HUES6 (cell line): ENCODE results near the gene DMXL1.
"Not testable (repeated sequence)": the region's sequence is repeated elsewhere in the genome, so short reads cannot be mapped to it uniquely, and the experiment has no call there.

Experiments used
- H3K27ac ChIP-seq: 2 replicates; pipeline ENCODE4 v1.7.0; 2013; ENCODE audit warnings: low read depth, mild to moderate bottlenecking, low read length, inconsistent platforms
- H3K27me3 ChIP-seq: 2 replicates; pipeline ENCODE4 v1.6.1; 2013; ENCODE audit warnings: low read length; ENCODE audit not compliant: control insufficient read depth, insufficient read depth
- H3K36me3 ChIP-seq: 2 replicates; pipeline ENCODE4 v1.6.1; 2013; ENCODE audit warnings: low read length; ENCODE audit not compliant: control insufficient read depth, insufficient read depth
- H3K4me1 ChIP-seq: 2 replicates; pipeline ENCODE4 v1.6.1; 2013; ENCODE audit warnings: low read length; ENCODE audit not compliant: control insufficient read depth, insufficient read depth
- H3K4me3 ChIP-seq: 2 replicates; pipeline ENCODE4 v1.5.1; 2013; ENCODE audit warnings: low read depth, low read length
- H3K9ac ChIP-seq: one replicate; pipeline ENCODE4 v1.6.1; 2013; ENCODE audit warnings: mild to moderate bottlenecking, low read length
- H3K9me3 ChIP-seq: 2 replicates; pipeline ENCODE4 v1.6.1; 2013; ENCODE audit warnings: low read depth, low read length; ENCODE audit not compliant: control insufficient read depth, insufficient read depth

DMXL1 gene

DNA sequence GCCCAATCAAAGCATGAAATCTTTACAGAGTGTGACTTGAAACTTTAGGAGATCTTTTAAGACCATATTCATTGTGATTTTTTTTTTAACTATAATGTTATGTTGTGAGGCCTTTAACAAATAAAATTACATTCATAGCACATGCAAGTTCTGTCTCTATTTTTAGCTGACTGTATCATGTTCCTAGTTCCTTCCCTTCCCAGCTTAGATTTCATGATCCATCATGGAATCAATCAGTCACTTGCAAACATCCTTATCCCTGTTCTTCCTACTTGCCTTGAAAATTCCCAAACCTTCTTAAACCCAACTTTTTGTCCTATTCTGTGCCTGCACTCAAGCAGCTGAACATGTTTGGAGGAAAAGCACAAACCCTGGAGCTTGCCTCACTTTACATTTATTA lies 141.8 kb downstream of the DMXL1 start:
- Histone ChIP-seq H3K27me3 (no peaks in the 10 kb centered on the region), H3K4me1 (no peaks in the 10 kb centered on the region)

DNA sequence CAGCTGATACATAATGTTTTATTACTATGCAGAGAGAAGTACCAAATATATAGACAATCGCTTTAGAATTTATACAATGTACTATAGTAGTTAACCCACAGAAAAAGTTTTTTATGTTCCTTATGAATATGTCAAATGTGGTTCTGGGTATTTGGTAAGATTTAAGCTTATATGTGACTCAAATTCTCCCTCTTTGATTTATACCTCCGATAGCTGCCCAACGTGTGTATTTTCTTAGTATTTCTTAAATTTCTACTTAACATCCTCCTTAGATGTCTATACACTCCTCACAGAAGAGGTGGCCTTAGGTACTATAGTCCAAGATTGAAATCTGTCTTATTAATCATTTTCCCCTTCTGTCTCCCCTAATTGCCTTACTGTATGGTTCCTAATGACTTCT lies 146.3 kb downstream of the DMXL1 start:
- Histone ChIP-seq H3K4me1 (no peaks in the 10 kb centered on the region), H3K9me3 (no peaks in the 10 kb centered on the region), H3K27ac (no peak overlapping the region), H3K9ac (no peak overlapping the region), H3K36me3 (peaks cover 18% of the 10 kb centered on the region), H3K4me3 (no peak overlapping the region), H3K27me3 (no peaks in the 10 kb centered on the region)

More for the DNA sequence above, 141.8 kb downstream of the DMXL1 start:
- Histone ChIP-seq H3K9me3 (no peaks in the 10 kb centered on the region), H3K4me3 (no peak overlapping the region), H3K9ac (no peak overlapping the region), H3K27ac (no peak overlapping the region), H3K36me3 (peaks cover 2% of the 10 kb centered on the region; the same call in 1 of the 2 replicates)

GRCh38 chr5:119218830-119219782 lies 148.2 kb downstream of the DMXL1 start:
- Histone ChIP-seq H3K4me1 (no peaks in the 10 kb centered on the region), H3K27me3 (no peaks in the 10 kb centered on the region), H3K4me3 (no peak overlapping the region), H3K9me3 (no peaks in the 10 kb centered on the region), H3K9ac (no peak overlapping the region), H3K36me3 (peaks cover 18% of the 10 kb centered on the region), H3K27ac (no peak overlapping the region)

- Histone ChIP-seq H3K9me3 (no peaks in the 10 kb centered on the region), H3K27ac (no peak overlapping the region), H3K4me3 (no peak overlapping the region), H3K4me1 (no peaks in the 10 kb centered on the region), H3K36me3 (peaks cover 21% of the 10 kb centered on the region), H3K9ac (no peak overlapping the region), H3K27me3 (no peaks in the 10 kb centered on the region)
Observed at GRCh38 chr5:119220576-119221197, 149.8 kb downstream of the DMXL1 start.

- no peaks in the 10 kb centered on the region for H3K4me1 ChIP-seq
- H3K27me3 ChIP-seq, result no peaks in the 10 kb centered on the region
- no peak overlapping the region for H3K9ac ChIP-seq
- H3K9me3 ChIP-seq, result no peaks in the 10 kb centered on the region
- H3K4me3 ChIP-seq, result no peak overlapping the region
- H3K27ac ChIP-seq, result no peak overlapping the region
- H3K36me3 ChIP-seq, result peaks cover 21% of the 10 kb centered on the region
Observed at GRCh38 chr5:119221330-119221729, 150.4 kb downstream of the DMXL1 start.

DNA sequence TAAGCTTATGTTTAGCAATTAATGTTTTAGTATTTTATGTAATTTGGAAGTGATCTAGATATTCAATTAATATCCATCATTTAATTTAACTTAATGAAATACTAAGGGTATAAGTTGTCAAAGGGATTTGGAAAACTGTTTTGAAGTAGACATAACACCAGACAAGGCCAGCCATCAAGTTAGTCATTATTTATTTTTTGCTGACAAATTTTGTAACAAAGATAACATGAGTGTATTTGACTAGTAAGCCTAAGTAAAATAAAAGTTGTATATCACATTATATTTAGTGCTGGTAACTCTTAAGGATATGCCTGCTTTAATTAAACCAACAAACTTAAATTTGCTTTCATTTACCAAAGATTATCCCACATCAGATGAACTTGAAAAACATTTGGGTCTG lies 159.1 kb downstream of the DMXL1 start:
- Histone ChIP-seq H3K27ac (no peak overlapping the region), H3K9ac (no peak overlapping the region), H3K4me1 (no peaks in the 10 kb centered on the region), H3K36me3 (peaks cover 25% of the 10 kb centered on the region; the same call in 1 of the 2 replicates), H3K27me3 (no peaks in the 10 kb centered on the region), H3K4me3 (no peak overlapping the region), H3K9me3 (no peaks in the 10 kb centered on the region)

GRCh38 chr5:119238265-119239118 lies 167.6 kb downstream of the DMXL1 start:
- peaks cover 27% of the 10 kb centered on the region for H3K36me3 ChIP-seq
- no peaks in the 10 kb centered on the region for H3K27me3 ChIP-seq
- H3K9ac ChIP-seq, result no peak overlapping the region
- H3K27ac ChIP-seq, result no peak overlapping the region
- no peaks in the 10 kb centered on the region for H3K9me3 ChIP-seq
- no peaks in the 10 kb centered on the region for H3K4me1 ChIP-seq
- H3K4me3 ChIP-seq, result no peak overlapping the region

- no peak overlapping the region for H3K9ac ChIP-seq
- no peak overlapping the region for H3K27ac ChIP-seq
- H3K4me1 ChIP-seq, result peaks cover 4% of the 10 kb centered on the region
- no peaks in the 10 kb centered on the region for H3K27me3 ChIP-seq
- H3K36me3 ChIP-seq, result peaks cover 23% of the 10 kb centered on the region
- no peaks in the 10 kb centered on the region for H3K9me3 ChIP-seq
- H3K4me3 ChIP-seq, result no peak overlapping the region
Observed at GRCh38 chr5:119239119-119239417, 168.2 kb downstream of the DMXL1 start.

DNA sequence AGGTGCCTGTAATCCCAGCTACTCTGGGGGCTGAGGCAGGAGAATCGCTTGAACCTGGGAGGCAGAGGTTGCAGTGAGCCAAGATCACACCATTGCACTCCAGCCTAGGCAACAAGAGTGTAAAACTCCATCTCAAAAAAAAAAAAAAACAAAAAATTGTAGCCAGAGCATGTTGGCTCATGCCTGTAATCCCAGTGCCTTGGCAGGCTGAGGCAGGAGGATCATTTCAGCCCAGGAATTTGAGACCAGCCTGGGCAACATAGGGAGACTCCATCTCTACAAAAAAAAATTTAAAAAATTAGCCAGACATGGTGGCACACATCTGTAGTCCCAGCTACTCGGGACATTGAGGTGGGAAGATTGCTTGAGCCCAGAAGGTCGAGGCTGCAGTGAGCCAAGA lies 168.9 kb downstream of the DMXL1 start:
- not testable (repeated sequence) for H3K4me3 ChIP-seq, H3K9ac ChIP-seq, H3K27me3 ChIP-seq, H3K27ac ChIP-seq, H3K9me3 ChIP-seq
- peaks cover 15% of the 10 kb centered on the region for H3K36me3 ChIP-seq
- H3K4me1 ChIP-seq, result peaks cover 11% of the 10 kb centered on the region

DNA sequence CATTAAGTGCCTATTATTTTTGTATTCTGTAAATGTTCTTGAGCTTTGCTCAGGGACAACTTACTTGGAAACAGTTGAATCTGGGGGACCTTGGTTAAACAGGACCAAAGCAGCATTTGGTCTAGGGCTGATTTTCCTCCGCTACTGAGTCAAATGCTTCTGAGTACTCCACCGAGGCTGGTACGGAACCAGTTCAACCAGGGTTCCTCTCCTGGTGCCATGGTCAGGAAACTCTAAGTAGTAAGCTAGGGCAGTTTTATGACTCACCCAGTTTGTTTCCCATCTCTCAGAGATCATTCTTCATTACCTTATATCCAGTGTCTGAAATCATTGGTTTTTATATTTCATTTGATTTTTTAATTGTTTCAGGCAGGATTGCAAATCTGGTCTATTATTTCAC lies 173.0 kb downstream of the DMXL1 start:
- Histone ChIP-seq H3K4me1 (peaks cover 12% of the 10 kb centered on the region), H3K9me3 (no peaks in the 10 kb centered on the region), H3K27me3 (no peaks in the 10 kb centered on the region), H3K27ac (no peak overlapping the region), H3K4me3 (no peak overlapping the region), H3K9ac (no peak overlapping the region), H3K36me3 (peaks cover 9% of the 10 kb centered on the region; the same call in 1 of the 2 replicates)
